HepG2 (cell line): Measurements from ENCODE around the gene ST6GALNAC2. TPM values are rescaled to one million over a fixed set of nuclear protein-coding genes. Genes with fewer than 3 reads are reported as not detected.
A peak's percentile ranks its signal among the peaks of the same experiment; 100 is the strongest.

ENCODE experiments used
- ATF6 ChIP-seq: sonication (generic); formaldehyde crosslinking; conservative IDR thresholded peaks from 2 replicates; pipeline ENCODE4 v1.4.0; 2020; ENCODE audit warnings: missing genetic modification reagents
- DNMT1 ChIP-seq: sonication (generic); formaldehyde crosslinking; IDR thresholded peaks from 2 replicates; pipeline ENCODE4 v1.5.1; 2020; ENCODE audit warnings: mild to moderate bottlenecking, missing genetic modification reagents
- FOSL2 ChIP-seq: sonication (generic); formaldehyde crosslinking; IDR thresholded peaks from 2 replicates; pipeline ENCODE4 v1.4.0; 2020; ENCODE audit warnings: missing genetic modification reagents
- FOXK2 ChIP-seq: fragments of 450-650 bp; IDR thresholded peaks from 2 replicates; pipeline ENCODE4 v1.6.1; 2016
- GZF1 ChIP-seq: sonication (generic); formaldehyde crosslinking; IDR thresholded peaks from 2 replicates; pipeline ENCODE4 v1.5.1; 2020; ENCODE audit warnings: mild to moderate bottlenecking, missing genetic modification reagents
- HNRNPUL1 ChIP-seq: fragments of 200-400 bp; formaldehyde crosslinking; IDR thresholded peaks from 2 replicates; pipeline ENCODE4 v1.6.1; 2017; ENCODE audit warnings: low read depth, mild to moderate bottlenecking, low read length, moderate library complexity
- MAFF ChIP-seq: IDR thresholded peaks from 2 replicates; pipeline ENCODE4 v1.6.1; 2011; ENCODE audit warnings: low read depth, low read length, improper control_type of control experiment
- MEF2D ChIP-seq: sonication (generic); formaldehyde crosslinking; IDR thresholded peaks from 2 replicates; pipeline ENCODE4 v1.5.1; 2020; ENCODE audit warnings: mild to moderate bottlenecking, missing genetic modification reagents
- MIER2 ChIP-seq: IDR thresholded peaks from 2 replicates; pipeline ENCODE4 v1.6.1; 2016; ENCODE audit warnings: missing biosample characterization, missing genetic modification reagents
- NFRKB ChIP-seq: fragments of 450-650 bp; IDR thresholded peaks from 2 replicates; pipeline ENCODE4 v1.6.1; 2017
- NRL ChIP-seq: sonication (generic); formaldehyde crosslinking; IDR thresholded peaks from 2 replicates; pipeline ENCODE4 v1.5.0; 2020; ENCODE audit warnings: missing genetic modification reagents, mild to moderate bottlenecking, moderate library complexity, borderline replicate concordance
- PHF21A ChIP-seq: sonication (generic); formaldehyde crosslinking; IDR thresholded peaks from 2 replicates; pipeline ENCODE4 v1.5.0; 2020; ENCODE audit warnings: mild to moderate bottlenecking, missing genetic modification reagents
- POLR2A ChIP-seq, 2 experiments: IDR thresholded peaks; 2 replicates each; pipeline ENCODE4 v1.6.1; 2011; ENCODE audit warnings: low read depth in 2 of 2, low read length in 2 of 2, mild to moderate bottlenecking in 1 of 2, moderate library complexity in 1 of 2; ENCODE audit not compliant: insufficient read depth in 1 of 2
- SETDB1 ChIP-seq: sonication (generic); formaldehyde crosslinking; IDR thresholded peaks from 2 replicates; pipeline ENCODE4 v1.5.1; 2020; ENCODE audit warnings: missing genetic modification reagents, mild to moderate bottlenecking, borderline replicate concordance
- TBX2 ChIP-seq: sonication (generic); formaldehyde crosslinking; IDR thresholded peaks from 2 replicates; pipeline ENCODE4 v1.5.0; 2020; ENCODE audit warnings: missing genetic modification reagents, mild to moderate bottlenecking, borderline replicate concordance
- ZFP36 ChIP-seq: fragments of 150-350 bp; IDR thresholded peaks from 2 replicates; pipeline ENCODE4 v1.6.1; 2018; ENCODE audit warnings: borderline replicate concordance, low read length, low read depth; ENCODE audit not compliant: partially characterized antibody
- ZFX ChIP-seq: sonication (generic); formaldehyde crosslinking; IDR thresholded peaks from 2 replicates; pipeline ENCODE4 v1.4.0; 2020; ENCODE audit warnings: mild to moderate bottlenecking, low read depth, missing genetic modification reagents, moderate library complexity
- ZNF280D ChIP-seq: sonication (generic); formaldehyde crosslinking; IDR thresholded peaks from 2 replicates; pipeline ENCODE4 v1.5.1; 2020; ENCODE audit warnings: mild to moderate bottlenecking, missing genetic modification reagents
- ZNF337 ChIP-seq: sonication (generic); formaldehyde crosslinking; IDR thresholded peaks from 2 replicates; pipeline ENCODE4 v1.5.1; 2020; ENCODE audit warnings: missing genetic modification reagents, low read depth, mild to moderate bottlenecking, borderline replicate concordance
- ZNF687 ChIP-seq: sonication (generic); formaldehyde crosslinking; IDR thresholded peaks from 2 replicates; pipeline ENCODE4 v1.5.1; 2020; ENCODE audit warnings: mild to moderate bottlenecking, missing genetic modification reagents, moderate library complexity
- ZNF773 ChIP-seq: sonication (generic); formaldehyde crosslinking; IDR thresholded peaks from 2 replicates; pipeline ENCODE4 v1.4.0; 2020; ENCODE audit warnings: missing genetic modification reagents, borderline replicate concordance
- polyA plus RNA-seq, 8 experiments: library from polyadenylated mRNA; depleted of rRNA in 3 of 8; stranded (reverse) in 7 of 8; unstranded in 1 of 8; fragments of >200 nt; fragmentation: Illumina TruSeq in 4 of 8; extraction: Trizol in 4 of 8; gene quantifications; 2 replicates each; pipeline versions ENCODE4 v1.2.1 to v1.2.3, GENCODE V29; 2011 to 2016; ENCODE audit warnings: low read depth in 4 of 8, missing spikeins in 1 of 8, mixed read lengths in 1 of 8; ENCODE audit not compliant: insufficient read depth in 1 of 8
- total RNA-seq, 5 experiments: library from RNA; depleted of rRNA; stranded (reverse); fragments of >200 nt; fragmentation: Illumina TruSeq; extraction: Trizol; gene quantifications; 2 replicates each; pipeline ENCODE4 v1.2.3, GENCODE V29; 2016; ENCODE audit warnings: low read depth in 1 of 5

The ST6GALNAC2 gene
- total and polyA plus RNA-seq, 2 of the 13 experiments (the other 11 are each of a cell fraction or from before 2014, with no cell fraction given), result 0.12 to 0.49 TPM

GRCh38 chr17:76557368-76558197 is 28.1 kb downstream of the ST6GALNAC2 start (continued):
- TF ChIP-seq ZNF280D (CRISPR knock-in tag) (no peak), TBX2 (CRISPR knock-in tag) (no peak; the same call in 1 of the 2 replicates), DNMT1 (CRISPR knock-in tag) (peak; percentile 97; the same call in 1 of the 2 replicates), MIER2 (CRISPR knock-in tag) (peak; percentile 73), ATF6 (CRISPR knock-in tag) (peak; percentile 84; the same call in 1 of the 2 replicates), NFRKB (peak; percentile 56), MEF2D (CRISPR knock-in tag) (peak; percentile 67), FOSL2 (CRISPR knock-in tag) (peak; percentile 65), POLR2A (IDR thresholded peaks at IDR 0.05; ENCODE audit: insufficient read depth in 1 of 2, low read depth in 2 of 2, low read length in 2 of 2) (peak; percentile 99 to 100), ZNF337 (CRISPR knock-in tag) (no peak; the same call in 1 of the 2 replicates), NRL (CRISPR knock-in tag) (peak; percentile 95), HNRNPUL1 (no peak), ZFP36 (no peak), ZFX (CRISPR knock-in tag) (peak; percentile 96), ZNF773 (CRISPR knock-in tag) (no peak; the same call in none of the 2 replicates), FOXK2 (peak; percentile 27; the same call in 1 of the 2 replicates), ZNF687 (CRISPR knock-in tag) (peak; percentile 99), PHF21A (CRISPR knock-in tag) (peak; percentile 83; the same call in 1 of the 2 replicates), GZF1 (CRISPR knock-in tag) (0 out of 2 replicates have a peak, but pooled peaks have one; percentile 16), SETDB1 (CRISPR knock-in tag) (no peak; the same call in 1 of the 2 replicates), MAFF (no peak)
